ENCODE measurements around the gene LAMB2. TPM values are rescaled to one million over a fixed set of nuclear protein-coding genes. Genes with fewer than 3 reads are reported as not detected.

LAMB2 gene
- total RNA-seq, 1 experiment from 2014 or later = 40.7 TPM

GRCh38 chr3:49121132-49121736, 11.6 kb downstream of the LAMB2 start:
- DNase-seq (ENCODE audit: low spot score) = no peak

GRCh38 chr3:49120438-49121131, 12.3 kb downstream of the LAMB2 start, which contains the start of gene USP19:
Gene USP19 (minus strand): TSS chr3:49120823. CDS start chr3:49119145, 1,678 bp downstream.
- peak; percentile 86 for DNase-seq (ENCODE audit: low spot score)

- no peak for DNase-seq (ENCODE audit: low spot score)
These were observed 12.8 kb downstream of the LAMB2 start for GRCh38 chr3:49120096-49120437.

GRCh38 chr3:49119439-49119838, 13.4 kb downstream of the LAMB2 start:
- DNase-seq (ENCODE audit: low spot score) = no peak

- DNase-seq (ENCODE audit: low spot score) = no peak
These were observed 13.8 kb downstream of the LAMB2 start for GRCh38 chr3:49119036-49119435.

- no peak for DNase-seq (ENCODE audit: low spot score)
These were observed 20.6 kb downstream of the LAMB2 start for GRCh38 chr3:49112262-49112661.

- no peak for DNase-seq (ENCODE audit: low spot score)
These were observed 21.5 kb downstream of the LAMB2 start for GRCh38 chr3:49111347-49111746.

- no peak for DNase-seq (ENCODE audit: low spot score)
These were observed 22.1 kb downstream of the LAMB2 start for GRCh38 chr3:49110780-49111179.

GRCh38 chr3:49108346-49108745, 24.5 kb downstream of the LAMB2 start:
- DNase-seq (ENCODE audit: low spot score) = no peak

- DNase-seq (ENCODE audit: low spot score) = peak; percentile 70
These were observed 28.2 kb downstream of the LAMB2 start, which contains the start of gene QARS1 for GRCh38 chr3:49104427-49105291. Gene QARS1 (minus strand): TSS chr3:49104757. CDS start chr3:49104733, 24 bp downstream.

GRCh38 chr3:49104052-49104426, 28.8 kb downstream of the LAMB2 start:
- peak; percentile 1 for DNase-seq (ENCODE audit: low spot score)

- DNase-seq (ENCODE audit: low spot score) = no peak
These were observed 32.7 kb downstream of the LAMB2 start for GRCh38 chr3:49100046-49100615.

- no peak for DNase-seq (ENCODE audit: low spot score)
These were observed 33.8 kb downstream of the LAMB2 start for GRCh38 chr3:49098910-49099630.

- DNase-seq (ENCODE audit: low spot score) = no peak
These were observed 34.4 kb downstream of the LAMB2 start for GRCh38 chr3:49098429-49098828.

GRCh38 chr3:49093853-49094767, 38.7 kb downstream of the LAMB2 start, which contains the start of gene QRICH1:
Gene QRICH1 (minus strand): TSS chr3:49094071. CDS start chr3:49077017, 17,054 bp downstream.
- peak; percentile 93 for DNase-seq (ENCODE audit: low spot score)

- peak; percentile 45 for DNase-seq (ENCODE audit: low spot score)
These were observed 39.7 kb downstream of the LAMB2 start for GRCh38 chr3:49092938-49093852.

- no peak for DNase-seq (ENCODE audit: low spot score)
These were observed 51.4 kb downstream of the LAMB2 start for GRCh38 chr3:49081429-49081828.

GRCh38 chr3:49079270-49079669, 53.6 kb downstream of the LAMB2 start:
- DNase-seq (ENCODE audit: low spot score) = no peak

GRCh38 chr3:49076646-49077045, 56.2 kb downstream of the LAMB2 start:
- DNase-seq (ENCODE audit: low spot score) = no peak

Measured in H4 (cell line).